ENCODE measurements around the gene FUBP1. TPM values are rescaled to one million over a fixed set of nuclear protein-coding genes. Genes with fewer than 3 reads are reported as not detected.

Gene FUBP1
- polyA plus RNA-seq, 1 of the 3 experiments (the other 2 are of a cell fraction) = 64.1 TPM

DNA sequence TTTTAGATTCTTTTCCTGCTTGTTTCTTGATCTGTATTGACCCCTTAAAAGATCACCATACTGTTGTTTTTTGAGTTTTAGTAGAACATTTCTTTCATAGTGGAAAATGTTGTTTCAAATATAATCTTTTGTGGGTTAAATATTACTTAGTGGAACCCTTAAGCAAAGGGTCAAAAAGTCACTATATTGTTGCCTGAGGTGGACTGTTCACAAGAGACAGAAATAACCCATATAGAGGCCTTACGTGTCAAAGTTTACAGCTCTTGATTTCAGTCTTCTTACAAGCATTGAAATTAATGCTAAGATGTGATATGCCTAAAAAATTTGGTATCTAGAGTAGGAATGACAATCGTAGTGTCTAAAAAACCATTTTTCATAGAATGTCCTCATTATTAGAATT, 32.2 kb upstream of the FUBP1 start:
- Histone ChIP-seq H3K4me3 (ENCODE audit: low read depth in 2 of 2, low read length in 1 of 2) (no peak overlapping the region), H3K36me3 (replicated peaks in 1 of 2; ENCODE audit: control insufficient read depth in 1 of 2, insufficient read depth in 2 of 2, low read length in 1 of 2) (peaks cover 11 to 39% of the 10 kb centered on the region in 2 experiments), H3K4me2 (peak overlapping the region; percentile 39; the same call in 1 of the 2 replicates), H3K79me2 (ENCODE audit: insufficient read depth) (peaks cover 87% of the 10 kb centered on the region), H3F3A (replicated peaks; ENCODE audit: insufficient read depth) (peaks cover 12% of the 10 kb centered on the region), H4K20me1 (ENCODE audit: insufficient read depth) (no peaks in the 10 kb centered on the region; the same call in 1 of the 2 replicates), H3K4me1 (ENCODE audit: control insufficient read depth in 1 of 2, insufficient read depth in 2 of 2, low read depth in 1 of 2, low read length in 1 of 2) (no peaks in the 10 kb centered on the region; a peak in 2 of 4 replicates), H3K9me2 (0 out of 2 replicates have a peak, but pooled peaks cover 2% of the 10 kb centered on the region), H3K9me3 (no peaks in the 10 kb centered on the region), H3K27ac (ENCODE audit: low read depth in 2 of 2, low read length in 1 of 2) (no peak overlapping the region), H2AFZ (ENCODE audit: low read depth) (no peak overlapping the region), H3K9ac (no peak overlapping the region), H3K27me3 (ENCODE audit: insufficient read depth) (no peaks in the 10 kb centered on the region)
- CTCF ChIA-PET = no interaction called here
- 97% methylated on average over 2 of the region's 2 CpGs for WGBS (ENCODE audit: low lambda C conversion rate)
- DNase-seq = no peak
- no peak for TF ChIP-seq GABPA (IDR thresholded peaks at IDR 0.05; ENCODE audit: low read depth)
- TF ChIP-seq, protein P1, sequence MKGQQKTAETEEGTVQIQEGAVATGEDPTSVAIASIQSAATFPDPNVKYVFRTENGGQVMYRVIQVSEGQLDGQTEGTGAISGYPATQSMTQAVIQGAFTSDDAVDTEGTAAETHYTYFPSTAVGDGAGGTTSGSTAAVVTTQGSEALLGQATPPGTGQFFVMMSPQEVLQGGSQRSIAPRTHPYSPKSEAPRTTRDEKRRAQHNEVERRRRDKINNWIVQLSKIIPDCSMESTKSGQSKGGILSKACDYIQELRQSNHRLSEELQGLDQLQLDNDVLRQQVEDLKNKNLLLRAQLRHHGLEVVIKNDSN (IDR thresholded peaks at IDR 0.05; ENCODE audit: borderline replicate concordance, low read depth) = no peak
- TF ChIP-seq, protein P2, sequence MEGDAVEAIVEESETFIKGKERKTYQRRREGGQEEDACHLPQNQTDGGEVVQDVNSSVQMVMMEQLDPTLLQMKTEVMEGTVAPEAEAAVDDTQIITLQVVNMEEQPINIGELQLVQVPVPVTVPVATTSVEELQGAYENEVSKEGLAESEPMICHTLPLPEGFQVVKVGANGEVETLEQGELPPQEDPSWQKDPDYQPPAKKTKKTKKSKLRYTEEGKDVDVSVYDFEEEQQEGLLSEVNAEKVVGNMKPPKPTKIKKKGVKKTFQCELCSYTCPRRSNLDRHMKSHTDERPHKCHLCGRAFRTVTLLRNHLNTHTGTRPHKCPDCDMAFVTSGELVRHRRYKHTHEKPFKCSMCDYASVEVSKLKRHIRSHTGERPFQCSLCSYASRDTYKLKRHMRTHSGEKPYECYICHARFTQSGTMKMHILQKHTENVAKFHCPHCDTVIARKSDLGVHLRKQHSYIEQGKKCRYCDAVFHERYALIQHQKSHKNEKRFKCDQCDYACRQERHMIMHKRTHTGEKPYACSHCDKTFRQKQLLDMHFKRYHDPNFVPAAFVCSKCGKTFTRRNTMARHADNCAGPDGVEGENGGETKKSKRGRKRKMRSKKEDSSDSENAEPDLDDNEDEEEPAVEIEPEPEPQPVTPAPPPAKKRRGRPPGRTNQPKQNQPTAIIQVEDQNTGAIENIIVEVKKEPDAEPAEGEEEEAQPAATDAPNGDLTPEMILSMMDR (IDR thresholded peaks at IDR 0.05) = no peak
- TF ChIP-seq FOXM1 (IDR thresholded peaks at IDR 0.05; ENCODE audit: low read depth) = no peak
- TF ChIP-seq FOXJ3 (CRISPR knock-in tag; IDR thresholded peaks at IDR 0.05) = no peak
- TF ChIP-seq, protein P3, sequence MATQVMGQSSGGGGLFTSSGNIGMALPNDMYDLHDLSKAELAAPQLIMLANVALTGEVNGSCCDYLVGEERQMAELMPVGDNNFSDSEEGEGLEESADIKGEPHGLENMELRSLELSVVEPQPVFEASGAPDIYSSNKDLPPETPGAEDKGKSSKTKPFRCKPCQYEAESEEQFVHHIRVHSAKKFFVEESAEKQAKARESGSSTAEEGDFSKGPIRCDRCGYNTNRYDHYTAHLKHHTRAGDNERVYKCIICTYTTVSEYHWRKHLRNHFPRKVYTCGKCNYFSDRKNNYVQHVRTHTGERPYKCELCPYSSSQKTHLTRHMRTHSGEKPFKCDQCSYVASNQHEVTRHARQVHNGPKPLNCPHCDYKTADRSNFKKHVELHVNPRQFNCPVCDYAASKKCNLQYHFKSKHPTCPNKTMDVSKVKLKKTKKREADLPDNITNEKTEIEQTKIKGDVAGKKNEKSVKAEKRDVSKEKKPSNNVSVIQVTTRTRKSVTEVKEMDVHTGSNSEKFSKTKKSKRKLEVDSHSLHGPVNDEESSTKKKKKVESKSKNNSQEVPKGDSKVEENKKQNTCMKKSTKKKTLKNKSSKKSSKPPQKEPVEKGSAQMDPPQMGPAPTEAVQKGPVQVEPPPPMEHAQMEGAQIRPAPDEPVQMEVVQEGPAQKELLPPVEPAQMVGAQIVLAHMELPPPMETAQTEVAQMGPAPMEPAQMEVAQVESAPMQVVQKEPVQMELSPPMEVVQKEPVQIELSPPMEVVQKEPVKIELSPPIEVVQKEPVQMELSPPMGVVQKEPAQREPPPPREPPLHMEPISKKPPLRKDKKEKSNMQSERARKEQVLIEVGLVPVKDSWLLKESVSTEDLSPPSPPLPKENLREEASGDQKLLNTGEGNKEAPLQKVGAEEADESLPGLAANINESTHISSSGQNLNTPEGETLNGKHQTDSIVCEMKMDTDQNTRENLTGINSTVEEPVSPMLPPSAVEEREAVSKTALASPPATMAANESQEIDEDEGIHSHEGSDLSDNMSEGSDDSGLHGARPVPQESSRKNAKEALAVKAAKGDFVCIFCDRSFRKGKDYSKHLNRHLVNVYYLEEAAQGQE (IDR thresholded peaks at IDR 0.05; ENCODE audit: low read depth, low read length) = no peak
- no peak for TF ChIP-seq MEF2A (IDR thresholded peaks at IDR 0.05; ENCODE audit: borderline replicate concordance, low read depth)
- TF ChIP-seq, protein P4, sequence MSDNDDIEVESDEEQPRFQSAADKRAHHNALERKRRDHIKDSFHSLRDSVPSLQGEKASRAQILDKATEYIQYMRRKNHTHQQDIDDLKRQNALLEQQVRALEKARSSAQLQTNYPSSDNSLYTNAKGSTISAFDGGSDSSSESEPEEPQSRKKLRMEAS (IDR thresholded peaks at IDR 0.05; ENCODE audit: low read depth) = no peak
- TF ChIP-seq YY1 (IDR thresholded peaks at IDR 0.05; ENCODE audit: low read depth) = no peak
- TF ChIP-seq TCF12 (IDR thresholded peaks at IDR 0.05) = no peak
- TF ChIP-seq SMC3 (IDR thresholded peaks at IDR 0.05; ENCODE audit: low read depth, low read length) = no peak
- TF ChIP-seq TEAD4 (IDR thresholded peaks at IDR 0.05; ENCODE audit: borderline replicate concordance, insufficient read depth) = no peak
- no peak for TF ChIP-seq GATA2 (CRISPR knock-in tag; IDR thresholded peaks at IDR 0.05)
- no peak for TF ChIP-seq MXI1 (IDR thresholded peaks at IDR 0.05; ENCODE audit: low read depth, low read length)
- TF ChIP-seq NFIC (IDR thresholded peaks at IDR 0.05; ENCODE audit: borderline replicate concordance) = no peak
- POLR2A ChIA-PET = no interaction called here
